ENCODE measurements around the gene TECTB.

DNA sequence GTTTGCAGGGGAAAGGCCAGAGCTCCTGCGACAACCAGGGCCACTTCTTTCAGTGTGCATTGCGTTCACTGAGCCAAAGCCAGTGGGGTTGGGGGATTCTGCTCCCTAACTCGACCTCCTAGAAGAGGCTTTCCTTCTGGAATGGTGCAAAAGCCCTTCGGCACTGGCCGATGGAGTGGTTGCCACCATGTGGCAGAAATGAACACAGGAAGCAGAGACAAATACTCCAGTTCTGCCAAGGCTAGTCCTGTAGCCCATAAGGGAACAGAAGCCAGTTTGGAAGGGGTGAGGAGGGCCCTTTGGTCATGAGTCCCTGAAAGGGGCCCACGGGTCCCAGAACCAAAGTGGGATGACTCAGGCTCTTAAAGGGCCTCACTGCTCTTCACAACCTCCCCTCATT lies 61.1 kb downstream of the TECTB start:
- TF ChIP-seq HOXA7 (CRISPR knock-in tag; IDR thresholded peaks at IDR 0.05; ENCODE audit: borderline replicate concordance) (no peak), ZNF133 (tag by site-specific recombination; IDR thresholded peaks at IDR 0.05) (no peak), ZNF140 (tag by site-specific recombination; IDR thresholded peaks at IDR 0.05) (no peak)
- TF ChIP-seq, protein P1, sequence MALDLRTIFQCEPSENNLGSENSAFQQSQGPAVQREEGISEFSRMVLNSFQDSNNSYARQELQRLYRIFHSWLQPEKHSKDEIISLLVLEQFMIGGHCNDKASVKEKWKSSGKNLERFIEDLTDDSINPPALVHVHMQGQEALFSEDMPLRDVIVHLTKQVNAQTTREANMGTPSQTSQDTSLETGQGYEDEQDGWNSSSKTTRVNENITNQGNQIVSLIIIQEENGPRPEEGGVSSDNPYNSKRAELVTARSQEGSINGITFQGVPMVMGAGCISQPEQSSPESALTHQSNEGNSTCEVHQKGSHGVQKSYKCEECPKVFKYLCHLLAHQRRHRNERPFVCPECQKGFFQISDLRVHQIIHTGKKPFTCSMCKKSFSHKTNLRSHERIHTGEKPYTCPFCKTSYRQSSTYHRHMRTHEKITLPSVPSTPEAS (tag by site-specific recombination; IDR thresholded peaks at IDR 0.05): no peak
- TF ChIP-seq, protein P2, sequence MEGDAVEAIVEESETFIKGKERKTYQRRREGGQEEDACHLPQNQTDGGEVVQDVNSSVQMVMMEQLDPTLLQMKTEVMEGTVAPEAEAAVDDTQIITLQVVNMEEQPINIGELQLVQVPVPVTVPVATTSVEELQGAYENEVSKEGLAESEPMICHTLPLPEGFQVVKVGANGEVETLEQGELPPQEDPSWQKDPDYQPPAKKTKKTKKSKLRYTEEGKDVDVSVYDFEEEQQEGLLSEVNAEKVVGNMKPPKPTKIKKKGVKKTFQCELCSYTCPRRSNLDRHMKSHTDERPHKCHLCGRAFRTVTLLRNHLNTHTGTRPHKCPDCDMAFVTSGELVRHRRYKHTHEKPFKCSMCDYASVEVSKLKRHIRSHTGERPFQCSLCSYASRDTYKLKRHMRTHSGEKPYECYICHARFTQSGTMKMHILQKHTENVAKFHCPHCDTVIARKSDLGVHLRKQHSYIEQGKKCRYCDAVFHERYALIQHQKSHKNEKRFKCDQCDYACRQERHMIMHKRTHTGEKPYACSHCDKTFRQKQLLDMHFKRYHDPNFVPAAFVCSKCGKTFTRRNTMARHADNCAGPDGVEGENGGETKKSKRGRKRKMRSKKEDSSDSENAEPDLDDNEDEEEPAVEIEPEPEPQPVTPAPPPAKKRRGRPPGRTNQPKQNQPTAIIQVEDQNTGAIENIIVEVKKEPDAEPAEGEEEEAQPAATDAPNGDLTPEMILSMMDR (tag by site-specific recombination; IDR thresholded peaks at IDR 0.05): no peak

Data from HEK293 (cell line).